Liver (tissue), 9 donors: ENCODE measurements around the gene SALL1. TPM values are rescaled to one million over a fixed set of nuclear protein-coding genes. Genes with fewer than 3 reads are reported as not detected.

Experiments
- DNase-seq: peaks from one replicate; pipeline ENCODE4 v3.0.0-alpha.2; 2017; ENCODE audit warnings: low spot score
- H3K27ac ChIP-seq, 2 donors: one replicate each; pipeline ENCODE4 v1.7.0; 2013; ENCODE audit warnings: inconsistent platforms in 2 of 2, low read length in 2 of 2, control low read depth in 1 of 2, low read depth in 1 of 2, mild to moderate bottlenecking in 1 of 2
- H3K27me3 ChIP-seq, 4 donors: one replicate each; pipeline versions ENCODE4 v1.6.1 to v1.7.0; 2013; ENCODE audit warnings: low read length in 3 of 4, inconsistent platforms in 1 of 4, mild to moderate bottlenecking in 1 of 4, moderate library complexity in 1 of 4; ENCODE audit not compliant: control insufficient read depth in 4 of 4, insufficient read depth in 4 of 4
- H3K36me3 ChIP-seq, 4 donors: one replicate each; pipeline versions ENCODE4 v1.6.1 to v1.7.0; 2013; ENCODE audit warnings: low read length in 3 of 4, mild to moderate bottlenecking in 3 of 4, low read depth in 1 of 4, moderate library complexity in 1 of 4; ENCODE audit not compliant: control insufficient read depth in 4 of 4, insufficient read depth in 3 of 4
- H3K4me1 ChIP-seq, 4 donors: one replicate each; pipeline versions ENCODE4 v1.6.1 to v1.7.0; 2013; ENCODE audit warnings: low read length in 3 of 4, mild to moderate bottlenecking in 3 of 4, moderate library complexity in 1 of 4; ENCODE audit not compliant: control insufficient read depth in 4 of 4, insufficient read depth in 4 of 4
- H3K4me3 ChIP-seq, 3 donors: one replicate each; pipeline versions ENCODE4 v1.6.1 to v1.7.0; 2013; ENCODE audit warnings: low read length in 3 of 3, control low read depth in 1 of 3, low read depth in 1 of 3, mild to moderate bottlenecking in 1 of 3
- H3K9ac ChIP-seq, 2 donors: one replicate each; pipeline ENCODE4 v1.7.0; 2013; ENCODE audit warnings: low read length in 2 of 2, mild to moderate bottlenecking in 2 of 2, moderate library complexity in 2 of 2, control low read depth in 1 of 2, low read depth in 1 of 2
- H3K9me3 ChIP-seq, 4 donors: one replicate each; pipeline versions ENCODE4 v1.6.1 to v1.7.0; 2013; ENCODE audit warnings: low read length in 3 of 4; ENCODE audit not compliant: control insufficient read depth in 4 of 4
- EGR1 ChIP-seq, 2 donors: IDR thresholded peaks; 2 replicates each; pipeline ENCODE4 v1.6.1; 2016 to 2018; ENCODE audit warnings: antibody characterized with exemption in 2 of 2, low read depth in 2 of 2
- FOXA1 ChIP-seq: IDR thresholded peaks from 2 replicates; pipeline ENCODE4 v1.6.1; 2016; ENCODE audit warnings: antibody characterized with exemption
- FOXA2 ChIP-seq: IDR thresholded peaks from 2 replicates; pipeline ENCODE4 v1.6.1; 2016; ENCODE audit warnings: antibody characterized with exemption
- GABPA ChIP-seq, 2 donors: IDR thresholded peaks in 1 of 2; conservative IDR thresholded peaks in 1 of 2; 2 replicates each; pipeline ENCODE4 v1.6.1; 2016; ENCODE audit warnings: antibody characterized with exemption in 2 of 2, mild to moderate bottlenecking in 1 of 2, moderate library complexity in 1 of 2
- HNF4A ChIP-seq, 2 donors: conservative IDR thresholded peaks; 2 replicates each; pipeline ENCODE4 v1.6.1; 2016; ENCODE audit warnings: antibody characterized with exemption in 2 of 2, mild to moderate bottlenecking in 2 of 2
- HNF4G ChIP-seq: IDR thresholded peaks from 2 replicates; pipeline ENCODE4 v1.6.1; 2016; ENCODE audit warnings: antibody characterized with exemption
- MAX ChIP-seq: IDR thresholded peaks from 2 replicates; pipeline ENCODE4 v1.6.1; 2016; ENCODE audit warnings: antibody characterized with exemption
- NR2F2 ChIP-seq: IDR thresholded peaks from 2 replicates; pipeline ENCODE4 v1.6.1; 2016; ENCODE audit warnings: antibody characterized with exemption
- RAD21 ChIP-seq, 2 donors: IDR thresholded peaks; 2 replicates each; pipeline ENCODE4 v1.6.1; 2016; ENCODE audit warnings: antibody characterized with exemption in 2 of 2, mild to moderate bottlenecking in 2 of 2
- RXRA ChIP-seq, 2 donors: IDR thresholded peaks; 2 replicates each; pipeline ENCODE4 v1.6.1; 2017 to 2018; ENCODE audit warnings: antibody characterized with exemption in 2 of 2, mild to moderate bottlenecking in 1 of 2
- SP1 ChIP-seq: IDR thresholded peaks from 2 replicates; pipeline ENCODE4 v1.6.1; 2018; ENCODE audit warnings: antibody characterized with exemption, mild to moderate bottlenecking
- TAF1 ChIP-seq: conservative IDR thresholded peaks from 2 replicates; pipeline ENCODE4 v1.6.1; 2016; ENCODE audit warnings: antibody characterized with exemption, mild to moderate bottlenecking
- YY1 ChIP-seq: IDR thresholded peaks from 2 replicates; pipeline ENCODE4 v1.6.1; 2016; ENCODE audit warnings: antibody characterized with exemption, mild to moderate bottlenecking
- WGBS: extraction: QIAGEN DNeasy Blood & Tissue Kit; methylation state at CpG from one replicate; pipeline ENCODE4 v1.1.7; 2013; 5-methylcytosine and 5-hydroxymethylcytosine counted together
- polyA plus RNA-seq, 2 donors: library from polyadenylated mRNA; stranded (reverse) in 1 of 2; unstranded in 1 of 2; fragments of 200-250 nt in 1 of 2; fragments of >200 nt in 1 of 2; fragmentation: Nextera tagmentation in 1 of 2; extraction: Ambion mirVana in 1 of 2; gene quantifications; one replicate each; pipeline versions ENCODE4 v1.2.1 to v1.2.3, GENCODE V29; 2013 to 2015
- total RNA-seq, 2 donors: library from RNA; depleted of rRNA; stranded (reverse); fragments of >200 nt; gene quantifications; one replicate each; pipeline ENCODE4 v1.2.3, GENCODE V29; 2014
- TF ChIP-seq, protein P1 (sequence below): IDR thresholded peaks from 2 replicates; pipeline ENCODE4 v1.6.1; 2016; ENCODE audit warnings: antibody characterized with exemption, mild to moderate bottlenecking
- TF ChIP-seq, protein P2 (sequence below): IDR thresholded peaks from 2 replicates; pipeline ENCODE4 v1.6.1; 2016; ENCODE audit warnings: antibody characterized with exemption
- TF ChIP-seq, protein P3 (sequence below): IDR thresholded peaks from 2 replicates; pipeline ENCODE4 v1.6.1; 2016; ENCODE audit warnings: antibody characterized with exemption
- TF ChIP-seq, protein P4 (sequence below): fragments of 150-350 bp; IDR thresholded peaks from 2 replicates; pipeline ENCODE4 v1.5.1; 2017; ENCODE audit warnings: improper control_type of control experiment, low read depth, low read length; ENCODE audit not compliant: missing input control
- donor health status: healthy.
- donor health status: healthy.
- donor health status: healthy.
- donor health status: healthy.
- donor health status: healthy.

The SALL1 gene
- total and polyA plus RNA-seq, 4 donors: 1.8 to 13.4 (median 11.7) TPM

DNA sequence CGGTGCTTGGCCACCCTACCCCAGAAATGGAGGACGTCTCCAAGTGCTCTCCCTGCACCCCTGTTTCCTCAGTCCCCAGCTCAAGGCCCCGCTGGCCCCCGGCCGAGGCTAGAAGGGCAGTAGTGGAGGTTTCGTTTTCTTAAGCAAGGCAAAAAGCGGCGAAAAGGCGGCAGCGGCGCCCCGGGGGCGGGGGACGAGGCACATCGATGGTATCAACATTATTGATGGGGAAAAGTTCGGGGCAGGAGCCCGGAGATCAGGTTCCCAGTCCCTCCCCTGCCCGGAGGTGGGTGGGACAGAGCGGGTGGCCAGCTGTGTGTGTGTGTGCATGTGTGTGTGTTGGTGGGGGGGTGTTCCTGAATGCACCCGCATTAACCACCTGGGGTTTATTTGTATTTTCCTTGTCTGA lies 4.1 kb upstream of the SALL1 start (continued):
- TF ChIP-seq, protein P1, sequence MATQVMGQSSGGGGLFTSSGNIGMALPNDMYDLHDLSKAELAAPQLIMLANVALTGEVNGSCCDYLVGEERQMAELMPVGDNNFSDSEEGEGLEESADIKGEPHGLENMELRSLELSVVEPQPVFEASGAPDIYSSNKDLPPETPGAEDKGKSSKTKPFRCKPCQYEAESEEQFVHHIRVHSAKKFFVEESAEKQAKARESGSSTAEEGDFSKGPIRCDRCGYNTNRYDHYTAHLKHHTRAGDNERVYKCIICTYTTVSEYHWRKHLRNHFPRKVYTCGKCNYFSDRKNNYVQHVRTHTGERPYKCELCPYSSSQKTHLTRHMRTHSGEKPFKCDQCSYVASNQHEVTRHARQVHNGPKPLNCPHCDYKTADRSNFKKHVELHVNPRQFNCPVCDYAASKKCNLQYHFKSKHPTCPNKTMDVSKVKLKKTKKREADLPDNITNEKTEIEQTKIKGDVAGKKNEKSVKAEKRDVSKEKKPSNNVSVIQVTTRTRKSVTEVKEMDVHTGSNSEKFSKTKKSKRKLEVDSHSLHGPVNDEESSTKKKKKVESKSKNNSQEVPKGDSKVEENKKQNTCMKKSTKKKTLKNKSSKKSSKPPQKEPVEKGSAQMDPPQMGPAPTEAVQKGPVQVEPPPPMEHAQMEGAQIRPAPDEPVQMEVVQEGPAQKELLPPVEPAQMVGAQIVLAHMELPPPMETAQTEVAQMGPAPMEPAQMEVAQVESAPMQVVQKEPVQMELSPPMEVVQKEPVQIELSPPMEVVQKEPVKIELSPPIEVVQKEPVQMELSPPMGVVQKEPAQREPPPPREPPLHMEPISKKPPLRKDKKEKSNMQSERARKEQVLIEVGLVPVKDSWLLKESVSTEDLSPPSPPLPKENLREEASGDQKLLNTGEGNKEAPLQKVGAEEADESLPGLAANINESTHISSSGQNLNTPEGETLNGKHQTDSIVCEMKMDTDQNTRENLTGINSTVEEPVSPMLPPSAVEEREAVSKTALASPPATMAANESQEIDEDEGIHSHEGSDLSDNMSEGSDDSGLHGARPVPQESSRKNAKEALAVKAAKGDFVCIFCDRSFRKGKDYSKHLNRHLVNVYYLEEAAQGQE: peak; percentile 17
- no peak for TF ChIP-seq FOXA1
- peak; percentile 39 for TF ChIP-seq MAX
- no peak for TF ChIP-seq EGR1 (IDR thresholded peaks at IDR 0.05; ENCODE audit: low read depth in 2 of 2)
- no peak for TF ChIP-seq FOXA2
- no peak for TF ChIP-seq GABPA (IDR thresholded peaks at IDR 0.05 in 1 of 2, conservative IDR thresholded peaks at IDR 0.05 in 1 of 2)

DNA sequence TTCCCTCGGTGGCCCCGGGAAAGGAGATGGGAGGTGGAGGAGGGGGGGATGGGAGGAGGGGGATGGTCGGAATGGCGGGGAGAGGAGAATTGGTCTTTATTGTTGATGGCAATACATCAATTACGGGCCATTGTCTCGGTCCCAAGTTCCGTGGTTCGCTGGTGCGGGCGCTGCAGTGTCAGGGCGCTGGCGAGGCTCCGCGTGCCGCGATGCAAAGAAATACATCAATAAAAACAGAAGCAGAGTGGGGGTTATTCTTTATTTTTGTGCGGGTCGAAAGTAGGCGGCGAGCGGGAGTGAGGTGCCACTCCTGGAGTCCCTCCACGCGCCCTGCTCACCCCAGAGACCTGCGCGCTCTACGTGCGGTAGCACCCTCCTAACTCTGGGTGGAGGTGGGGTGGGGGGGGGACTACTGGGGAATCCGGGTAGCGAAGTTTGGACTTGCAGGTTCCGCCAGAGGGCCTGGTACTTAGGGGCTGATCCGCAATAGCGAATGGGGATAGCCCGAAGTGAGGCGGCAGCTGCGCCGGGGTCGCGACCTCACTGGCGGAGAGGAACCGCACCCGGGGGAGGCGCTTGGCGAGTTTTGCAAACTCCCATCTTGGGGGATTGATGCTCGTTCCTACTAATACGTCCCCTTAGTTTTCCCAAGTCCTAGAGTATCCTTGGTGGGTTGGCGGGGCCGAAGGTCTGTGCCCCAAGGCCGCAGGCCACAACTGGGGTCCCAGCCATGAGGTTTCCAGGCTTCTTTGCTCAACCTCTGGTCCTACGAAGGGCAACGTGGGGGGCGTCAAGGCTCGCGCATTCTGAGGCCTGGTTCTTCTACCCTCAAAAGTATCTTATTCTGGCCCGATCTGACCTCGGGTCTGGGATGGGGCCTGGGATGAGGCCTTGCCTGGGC lies 3.5 kb upstream of the SALL1 start:
- no peaks in the 10 kb centered on the region for H3K9me3 ChIP-seq
- H3K27ac ChIP-seq: peak overlapping the region; percentile 98 to 100
- H3K9ac ChIP-seq: peak overlapping the region in 1 of 2 donors; percentile 78
- H3K4me3 ChIP-seq: peak overlapping the region; percentile 55 to 99 (median 71)
- peaks cover 0 to 2% (median 0%) of the 10 kb centered on the region in 4 donors for H3K36me3 ChIP-seq
- peaks cover 19 to 31% (median 25%) of the 10 kb centered on the region in 4 donors for H3K4me1 ChIP-seq
- no peaks in the 10 kb centered on the region for H3K27me3 ChIP-seq
- WGBS: 39% methylated on average over 55 of the region's 55 CpGs
- TF ChIP-seq, protein P1: no peak
- TF ChIP-seq, protein P2, sequence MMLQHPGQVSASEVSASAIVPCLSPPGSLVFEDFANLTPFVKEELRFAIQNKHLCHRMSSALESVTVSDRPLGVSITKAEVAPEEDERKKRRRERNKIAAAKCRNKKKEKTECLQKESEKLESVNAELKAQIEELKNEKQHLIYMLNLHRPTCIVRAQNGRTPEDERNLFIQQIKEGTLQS: no peak
- TF ChIP-seq HNF4G (no peak), TAF1 (no peak), RAD21 (IDR thresholded peaks at IDR 0.05) (no peak), SP1 (no peak), RXRA (IDR thresholded peaks at IDR 0.05) (no peak), HNF4A (conservative IDR thresholded peaks at IDR 0.05) (no peak), YY1 (no peak), EGR1 (IDR thresholded peaks at IDR 0.05; ENCODE audit: low read depth in 2 of 2) (no peak), FOXA1 (no peak), NR2F2 (no peak), FOXA2 (no peak)
- TF ChIP-seq, protein P3, sequence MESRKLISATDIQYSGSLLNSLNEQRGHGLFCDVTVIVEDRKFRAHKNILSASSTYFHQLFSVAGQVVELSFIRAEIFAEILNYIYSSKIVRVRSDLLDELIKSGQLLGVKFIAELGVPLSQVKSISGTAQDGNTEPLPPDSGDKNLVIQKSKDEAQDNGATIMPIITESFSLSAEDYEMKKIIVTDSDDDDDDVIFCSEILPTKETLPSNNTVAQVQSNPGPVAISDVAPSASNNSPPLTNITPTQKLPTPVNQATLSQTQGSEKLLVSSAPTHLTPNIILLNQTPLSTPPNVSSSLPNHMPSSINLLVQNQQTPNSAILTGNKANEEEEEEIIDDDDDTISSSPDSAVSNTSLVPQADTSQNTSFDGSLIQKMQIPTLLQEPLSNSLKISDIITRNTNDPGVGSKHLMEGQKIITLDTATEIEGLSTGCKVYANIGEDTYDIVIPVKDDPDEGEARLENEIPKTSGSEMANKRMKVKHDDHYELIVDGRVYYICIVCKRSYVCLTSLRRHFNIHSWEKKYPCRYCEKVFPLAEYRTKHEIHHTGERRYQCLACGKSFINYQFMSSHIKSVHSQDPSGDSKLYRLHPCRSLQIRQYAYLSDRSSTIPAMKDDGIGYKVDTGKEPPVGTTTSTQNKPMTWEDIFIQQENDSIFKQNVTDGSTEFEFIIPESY: no peak
- TF ChIP-seq, protein P4, sequence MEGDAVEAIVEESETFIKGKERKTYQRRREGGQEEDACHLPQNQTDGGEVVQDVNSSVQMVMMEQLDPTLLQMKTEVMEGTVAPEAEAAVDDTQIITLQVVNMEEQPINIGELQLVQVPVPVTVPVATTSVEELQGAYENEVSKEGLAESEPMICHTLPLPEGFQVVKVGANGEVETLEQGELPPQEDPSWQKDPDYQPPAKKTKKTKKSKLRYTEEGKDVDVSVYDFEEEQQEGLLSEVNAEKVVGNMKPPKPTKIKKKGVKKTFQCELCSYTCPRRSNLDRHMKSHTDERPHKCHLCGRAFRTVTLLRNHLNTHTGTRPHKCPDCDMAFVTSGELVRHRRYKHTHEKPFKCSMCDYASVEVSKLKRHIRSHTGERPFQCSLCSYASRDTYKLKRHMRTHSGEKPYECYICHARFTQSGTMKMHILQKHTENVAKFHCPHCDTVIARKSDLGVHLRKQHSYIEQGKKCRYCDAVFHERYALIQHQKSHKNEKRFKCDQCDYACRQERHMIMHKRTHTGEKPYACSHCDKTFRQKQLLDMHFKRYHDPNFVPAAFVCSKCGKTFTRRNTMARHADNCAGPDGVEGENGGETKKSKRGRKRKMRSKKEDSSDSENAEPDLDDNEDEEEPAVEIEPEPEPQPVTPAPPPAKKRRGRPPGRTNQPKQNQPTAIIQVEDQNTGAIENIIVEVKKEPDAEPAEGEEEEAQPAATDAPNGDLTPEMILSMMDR: no peak
- DNase-seq: no peak
